H1 (cell line): Measurements from ENCODE around the gene C1orf87. TPM values are rescaled to one million over a fixed set of nuclear protein-coding genes. Genes with fewer than 3 reads are reported as not detected.

Experiments
- CTCF ChIA-PET: fragments of 300-600 bp; sonication (Branson Sonifier 250); formaldehyde crosslinking; loops from one replicate; lab custom pipeline; 2021; ENCODE audit not compliant: partially characterized antibody; lab: Charles Lee
- POLR2A ChIA-PET: fragments of 300-600 bp; sonication (Branson Sonifier 250); formaldehyde crosslinking; loops from one replicate; lab custom pipeline; 2021; ENCODE audit warnings: inconsistent platforms; ENCODE audit not compliant: partially characterized antibody; lab: Charles Lee
- DNase-seq, 2 experiments: peaks; one replicate each; pipeline versions ENCODE4 v3.0.0 to v3.0.0-alpha.2; 2010 to 2022; ENCODE audit warnings: low spot score in 2 of 2, low read depth in 1 of 2, mixed read lengths in 1 of 2
- FAIRE-seq: peaks from 2 replicates; lab custom pipeline; 2011; peaks lifted over from hg19 to GRCh38; lab: Jason Lieb, UNC
- H2AFZ ChIP-seq: 2 replicates; pipeline ENCODE4 v1.8.1; 2012; ENCODE audit warnings: low read length, inconsistent platforms
- H2AK5ac ChIP-seq: 2 replicates; pipeline ENCODE4 v1.6.1; 2013; ENCODE audit warnings: low read depth, low read length
- H2BK120ac ChIP-seq: replicated peaks from 2 replicates; pipeline ENCODE3; 2013; ENCODE audit warnings: low read depth, low read length, inconsistent platforms
- H2BK12ac ChIP-seq: 2 replicates; pipeline ENCODE4 v1.6.1; 2013; ENCODE audit warnings: low read depth, low read length
- H2BK15ac ChIP-seq: 2 replicates; pipeline ENCODE4 v1.6.1; 2013; ENCODE audit warnings: low read length
- H2BK20ac ChIP-seq: 2 replicates; pipeline ENCODE4 v1.6.1; 2013; ENCODE audit warnings: low read length
- H2BK5ac ChIP-seq: 2 replicates; pipeline ENCODE4 v1.6.1; 2013; ENCODE audit warnings: low read depth, low read length
- H3K14ac ChIP-seq: 2 replicates; pipeline ENCODE4 v1.6.1; 2013; ENCODE audit warnings: inconsistent platforms; ENCODE audit not compliant: insufficient read length
- H3K18ac ChIP-seq: 2 replicates; pipeline ENCODE4 v1.6.1; 2013; ENCODE audit warnings: low read length; ENCODE audit errors: extremely low read depth
- H3K23ac ChIP-seq: 2 replicates; pipeline ENCODE4 v1.6.1; 2013; ENCODE audit warnings: inconsistent platforms; ENCODE audit not compliant: insufficient read length
- H3K23me2 ChIP-seq: 2 replicates; pipeline ENCODE4 v1.6.1; 2013; ENCODE audit warnings: low read depth, low read length
- H3K27ac ChIP-seq: 2 replicates; pipeline ENCODE4 v1.6.1; 2011; ENCODE audit warnings: low read depth, low read length, inconsistent platforms
- H3K27me3 ChIP-seq, 4 experiments: replicated peaks in 1 of 4; 1 replicate in 1 of 4; 2 replicates in 3 of 4; pipeline versions ENCODE4 v1.6.1 to v1.8.1; 2011 to 2013; ENCODE audit warnings: low read length in 3 of 4, mild to moderate bottlenecking in 3 of 4, inconsistent platforms in 2 of 4, mixed read lengths in 2 of 4, moderate library complexity in 1 of 4; ENCODE audit not compliant: control insufficient read depth in 3 of 4, insufficient read depth in 3 of 4; ENCODE audit errors: extremely low read depth in 1 of 4
- H3K36me3 ChIP-seq, 4 experiments: 2 replicates each; pipeline versions ENCODE4 v1.6.1 to v1.8.1; 2011 to 2013; ENCODE audit warnings: mild to moderate bottlenecking in 4 of 4, low read length in 3 of 4, moderate library complexity in 2 of 4, control low read depth in 1 of 4, inconsistent platforms in 1 of 4; ENCODE audit not compliant: insufficient read depth in 4 of 4, control insufficient read depth in 2 of 4
- H3K4ac ChIP-seq: replicated peaks from 2 replicates; pipeline ENCODE3; 2013; ENCODE audit warnings: low read length, low read depth, mixed read lengths, inconsistent platforms; ENCODE audit not compliant: insufficient read length
- H3K4me1 ChIP-seq, 4 experiments: replicated peaks in 1 of 4; 1 replicate in 1 of 4; 2 replicates in 3 of 4; pipeline versions ENCODE4 v1.6.1 to v1.8.1; 2011 to 2013; ENCODE audit warnings: low read length in 3 of 4, inconsistent platforms in 2 of 4, mixed read lengths in 1 of 4; ENCODE audit not compliant: insufficient read depth in 4 of 4, control insufficient read depth in 3 of 4
- H3K4me2 ChIP-seq, 2 experiments: 2 replicates each; pipeline versions ENCODE4 v1.6.1 to v1.8.1; 2011 to 2013; ENCODE audit warnings: low read depth in 2 of 2, low read length in 2 of 2, control low read depth in 1 of 2, inconsistent platforms in 1 of 2, mild to moderate bottlenecking in 1 of 2; ENCODE audit not compliant: insufficient read depth in 1 of 2
- H3K4me3 ChIP-seq, 4 experiments: fragments of 200-600, 300-600 bp in 1 of 4; sonication (generic), shearing (Covaris generic), sonication (Bioruptor Twin) in 1 of 4; 2 replicates each; pipeline versions ENCODE4 v1.5.1 to v1.8.1; 2011 to 2016; ENCODE audit warnings: low read length in 4 of 4, low read depth in 3 of 4, control low read depth in 2 of 4, inconsistent platforms in 2 of 4, mild to moderate bottlenecking in 2 of 4, mixed read lengths in 1 of 4, moderate library complexity in 1 of 4; ENCODE audit not compliant: insufficient read depth in 2 of 4; ENCODE audit errors: extremely low read depth in 1 of 4
- H3K56ac ChIP-seq: replicated peaks from 2 replicates; pipeline ENCODE3; 2013; ENCODE audit warnings: low read depth, mild to moderate bottlenecking, mixed read lengths, low read length, inconsistent platforms; ENCODE audit not compliant: insufficient read length
- H3K79me1 ChIP-seq: 2 replicates; pipeline ENCODE4 v1.6.1; 2013; ENCODE audit warnings: low read depth, low read length, control low read depth
- H3K79me2 ChIP-seq, 2 experiments: 2 replicates each; pipeline versions ENCODE4 v1.6.1 to v1.8.1; 2012 to 2013; ENCODE audit warnings: low read length in 2 of 2, mild to moderate bottlenecking in 2 of 2, inconsistent platforms in 1 of 2; ENCODE audit not compliant: insufficient read depth in 2 of 2, control insufficient read depth in 1 of 2
- H3K9ac ChIP-seq, 4 experiments: replicated peaks in 1 of 4; 1 replicate in 1 of 4; 2 replicates in 3 of 4; pipeline versions ENCODE4 v1.6.1 to v1.8.1; 2011 to 2013; ENCODE audit warnings: low read depth in 3 of 4, low read length in 3 of 4, control low read depth in 2 of 4, mild to moderate bottlenecking in 2 of 4, moderate library complexity in 2 of 4, inconsistent platforms in 1 of 4; ENCODE audit errors: extremely low read depth in 1 of 4
- H3K9me3 ChIP-seq, 2 experiments: 2 replicates each; pipeline versions ENCODE4 v1.6.1 to v1.8.1; 2012 to 2013; ENCODE audit warnings: mild to moderate bottlenecking in 2 of 2, moderate library complexity in 2 of 2, control low read depth in 1 of 2, inconsistent platforms in 1 of 2, low read depth in 1 of 2, low read length in 1 of 2, mixed read lengths in 1 of 2; ENCODE audit not compliant: insufficient read depth in 2 of 2
- H4K20me1 ChIP-seq, 2 experiments: replicated peaks in 1 of 2; 2 replicates each; pipeline versions ENCODE3 to v1.8.1; 2011 to 2013; ENCODE audit warnings: inconsistent platforms in 2 of 2, low read length in 2 of 2, mild to moderate bottlenecking in 1 of 2; ENCODE audit not compliant: insufficient read depth in 2 of 2, control insufficient read depth in 1 of 2
- H4K5ac ChIP-seq: 2 replicates; pipeline ENCODE4 v1.6.1; 2013; ENCODE audit warnings: low read length, low read depth, mixed read lengths, inconsistent platforms; ENCODE audit not compliant: insufficient read length
- H4K8ac ChIP-seq: 2 replicates; pipeline ENCODE4 v1.8.0; 2013; ENCODE audit warnings: mild to moderate bottlenecking, moderate library complexity, low read length, inconsistent platforms; ENCODE audit not compliant: insufficient read depth; ENCODE audit errors: extremely low read depth
- H4K91ac ChIP-seq: replicated peaks from 2 replicates; pipeline ENCODE3; 2013; ENCODE audit warnings: low read length, mixed read lengths, inconsistent platforms; ENCODE audit not compliant: insufficient read length
- CTCF ChIP-seq, 3 experiments: IDR thresholded peaks; 1 replicate in 2 of 3; 2 replicates in 1 of 3; pipeline versions ENCODE4 v1.5.1 to v1.6.1; 2011; ENCODE audit warnings: low read length in 3 of 3, mild to moderate bottlenecking in 3 of 3, inconsistent platforms in 2 of 3, low read depth in 1 of 3, moderate library complexity in 1 of 3; ENCODE audit not compliant: insufficient read depth in 1 of 3; ENCODE audit errors: control extremely low read depth in 1 of 3
- MAX ChIP-seq: IDR thresholded peaks from 2 replicates; pipeline ENCODE4 v1.6.1; 2012; ENCODE audit warnings: inconsistent platforms
- RFX5 ChIP-seq: IDR thresholded peaks from 2 replicates; pipeline ENCODE4 v1.6.1; 2011; ENCODE audit warnings: low read depth, low read length, improper control_type of control experiment, borderline replicate concordance
- RXRA ChIP-seq: IDR thresholded peaks from 2 replicates; pipeline ENCODE4 v1.6.1; 2011; ENCODE audit warnings: low read depth, mild to moderate bottlenecking, low read length, moderate library complexity; ENCODE audit not compliant: insufficient read depth
- SRF ChIP-seq: IDR thresholded peaks from 2 replicates; pipeline ENCODE4 v1.6.1; 2011; ENCODE audit warnings: mild to moderate bottlenecking, low read depth, low read length, moderate library complexity
- TEAD4 ChIP-seq: IDR thresholded peaks from 2 replicates; pipeline ENCODE4 v1.6.1; 2012; ENCODE audit warnings: low read depth, low read length, inconsistent platforms, mixed read lengths
- WGBS, 2 experiments: shearing (Covaris generic) in 1 of 2; methylation state at CpG; one replicate each; pipeline versions ENCODE4 v1.1.6 to v1.1.7; 2013 to 2015; ENCODE audit warnings: low lambda C conversion rate in 2 of 2, mixed read lengths in 2 of 2, inconsistent platforms in 1 of 2, low coverage in 1 of 2, missing lambda C conversion rate in 1 of 2; ENCODE audit not compliant: insufficient replicate concordance in 2 of 2, insufficient coverage in 1 of 2, insufficient read length in 1 of 2; ENCODE audit errors: extremely low coverage in 1 of 2, missing lambda C conversion rate in 1 of 2; 5-methylcytosine and 5-hydroxymethylcytosine counted together
- polyA plus RNA-seq, 7 experiments: library from polyadenylated mRNA; depleted of rRNA in 3 of 7; stranded (reverse) in 5 of 7; unstranded in 2 of 7; fragments of >200 nt in 5 of 7; fragments of 200-250 nt in 2 of 7; gene quantifications; 1 replicate in 5 of 7; 2 replicates in 1 of 7; 4 replicates in 1 of 7; pipeline versions ENCODE4 v1.2.1 to v1.2.3, GENCODE V29; 2011 to 2013; ENCODE audit warnings: missing spikeins in 2 of 7, mixed read lengths in 2 of 7
- total RNA-seq: library from RNA; stranded (reverse); fragmentation: NEBNext Ultra II Directional; extraction: Animal tissue kit (Norgen Biotek cat#: 25700); gene quantifications from 2 replicates; pipeline ENCODE4 v1.2.1, GENCODE V29; 2021

The C1orf87 gene
- total and polyA plus RNA-seq, 2 of the 8 experiments (the other 6 are each of a cell fraction or from before 2014, with no cell fraction given) = 0.41 TPM; not detected in 1

GRCh38 chr1:59986516-59987310 is 86.9 kb downstream of the C1orf87 start:
- FAIRE-seq = no peak
- no peak overlapping the region for H2BK15ac ChIP-seq
- H2AFZ ChIP-seq = peak overlapping the region; percentile 31; the same call in 1 of the 2 replicates

More at GRCh38 chr1:59986516-59987310, 86.9 kb downstream of the C1orf87 start:
- no peaks in the 10 kb centered on the region for H3K4me1 ChIP-seq
- H4K5ac ChIP-seq = no peak overlapping the region
- POLR2A ChIA-PET = no interaction called here
- WGBS, 2 experiments = 92% methylated on average over 12 of the region's 12 CpGs; no CpG with 5 or more reads in 1 of the 2 experiments
- no peak overlapping the region for H3K4me3 ChIP-seq
- H2BK20ac ChIP-seq = no peak overlapping the region
- no peak overlapping the region for H4K8ac ChIP-seq
- no peaks in the 10 kb centered on the region for H3K79me2 ChIP-seq
- TF ChIP-seq RXRA (no peak), RFX5 (no peak), TEAD4 (0 out of 2 replicates have a peak, but pooled peaks have one; percentile 21), SRF (no peak), MAX (no peak), CTCF (IDR thresholded peaks at IDR 0.05; ENCODE audit: control extremely low read depth in 1 of 3, insufficient read depth in 1 of 3, low read depth in 1 of 3, low read length in 3 of 3) (no peak)
- no peaks in the 10 kb centered on the region for H3K36me3 ChIP-seq
- no peaks in the 10 kb centered on the region for H4K20me1 ChIP-seq
- no peak overlapping the region for H2BK120ac ChIP-seq
- H3K27ac ChIP-seq = no peak overlapping the region
- no peak overlapping the region for H3K4ac ChIP-seq
- no peak overlapping the region for H3K23ac ChIP-seq
- no peaks in the 10 kb centered on the region for H3K9me3 ChIP-seq
- no peaks in the 10 kb centered on the region for H3K79me1 ChIP-seq
- CTCF ChIA-PET = interaction anchor here (0.9 to 3.5 kb wide), 6 partner anchors 10 to 141 kb away, joined by 3 to 19 read pairs (median 4); no protein-coding TSS in a partner anchor
- H3K56ac ChIP-seq = no peak overlapping the region
- no peak overlapping the region for H3K9ac ChIP-seq
- no peak overlapping the region for H2AK5ac ChIP-seq
- no peak overlapping the region for H2BK12ac ChIP-seq
- no peak for DNase-seq
- no peak overlapping the region for H3K18ac ChIP-seq
- no peak overlapping the region for H2BK5ac ChIP-seq
- H3K4me2 ChIP-seq = no peak overlapping the region
- no peaks in the 10 kb centered on the region; the same call in 1 of the 2 replicates for H3K23me2 ChIP-seq
- no peak overlapping the region for H3K14ac ChIP-seq
- H3K27me3 ChIP-seq = no peaks in the 10 kb centered on the region
- no peak overlapping the region for H4K91ac ChIP-seq
